Uterus (tissue), 4 donors: ENCODE results near the gene PLIN1. TPM values are rescaled to one million over a fixed set of nuclear protein-coding genes. Genes with fewer than 3 reads are reported as not detected.
"Not testable (repeated sequence)": the region's sequence is repeated elsewhere in the genome, so short reads cannot be mapped to it uniquely, and the experiment has no call there.

Experiments
- DNase-seq, 2 donors: peaks; one replicate each; pipeline ENCODE4 v3.0.0-alpha.2; 2019 to 2020
- H3K27ac ChIP-seq, 2 donors: fragments of 200-600 bp; sonication (generic); 1 replicate in 1 of 2; 2 replicates in 1 of 2; pipeline ENCODE4 v1.5.1; 2016 to 2018
- H3K27me3 ChIP-seq, 2 donors: fragments of 200-600 bp; sonication (generic); one replicate each; pipeline ENCODE4 v1.5.1; 2018 to 2019; ENCODE audit warnings: control low read depth in 1 of 2
- H3K36me3 ChIP-seq, 2 donors: fragments of 200-600 bp; sonication (generic); one replicate each; pipeline ENCODE4 v1.5.1; 2019; ENCODE audit warnings: control low read depth in 1 of 2
- H3K4me1 ChIP-seq, 2 donors: fragments of 200-600 bp; sonication (generic); one replicate each; pipeline ENCODE4 v1.5.1; 2018 to 2019; ENCODE audit warnings: control low read depth in 1 of 2
- H3K4me3 ChIP-seq, 2 donors: fragments of 200-600 bp; sonication (generic); 1 replicate in 1 of 2; 2 replicates in 1 of 2; pipeline ENCODE4 v1.5.1; 2018 to 2019; ENCODE audit warnings: mild to moderate bottlenecking in 1 of 2
- H3K9me3 ChIP-seq, 2 donors: fragments of 200-600 bp; sonication (generic); one replicate each; pipeline ENCODE4 v1.5.1; 2019; ENCODE audit warnings: control low read depth in 1 of 2
- CTCF ChIP-seq, 4 experiments: fragments of 200-600 bp in 2 of 4; fragments of 450-650 bp in 2 of 4; sonication (generic) in 2 of 4; IDR thresholded peaks; one replicate each; pipeline ENCODE4 v1.5.1; 2016 to 2019; ENCODE audit warnings: antibody characterized with exemption in 4 of 4, mild to moderate bottlenecking in 2 of 4, moderate library complexity in 1 of 4
- POLR2A ChIP-seq, 2 donors: fragments of 450-650 bp; IDR thresholded peaks; one replicate each; pipeline ENCODE4 v1.6.1; 2016; ENCODE audit warnings: antibody characterized with exemption in 2 of 2, mild to moderate bottlenecking in 1 of 2, moderate library complexity in 1 of 2
- intact Hi-C: fragments of 100-400 bp; cut with DNase I; formaldehyde crosslinking; loops from one replicate; pipeline ENCODE4 v1.15.1; 2023; ENCODE audit warnings: low total_unique reads
- total RNA-seq, 4 donors: library from RNA; depleted of rRNA in 3 of 4; stranded (reverse); fragments of >200 nt in 3 of 4; gene quantifications; one replicate each; pipeline versions ENCODE4 v1.1.0 to v1.2.4, GENCODE V29; 2014 to 2023
- donor health status: DM: yes; HTN: yes; CAD: no.

Gene PLIN1
- total RNA-seq, 4 donors from 2014 or later: 0.26 to 1.3 (median 0.48) TPM; not detected in 1

- DNase-seq: no peak
- TF ChIP-seq CTCF (IDR thresholded peaks at IDR 0.05) (no peak), POLR2A (IDR thresholded peaks at IDR 0.05) (no peak)
- Histone ChIP-seq H3K4me1 (no peaks in the 10 kb centered on the region), H3K4me3 (no peak overlapping the region), H3K27me3 (no peaks in the 10 kb centered on the region), H3K36me3 (no peaks in the 10 kb centered on the region), H3K27ac (no peak overlapping the region), H3K9me3 (no peaks in the 10 kb centered on the region)
- intact Hi-C loops: no loop called here
Measured at GRCh38 chr15:89693091-89693490, 13.9 kb upstream of the PLIN1 start.

GRCh38 chr15:89690276-89691218, 11.4 kb upstream of the PLIN1 start, which contains the start of the genes PEX11A and WDR93:
TSS of gene PEX11A (minus strand) at chr15:89690754. CDS start at chr15:89690632, 122 bp downstream.
TSS of gene WDR93 (plus strand) at chr15:89690811. CDS start at chr15:89701747, 10,936 bp downstream.
- Histone ChIP-seq H3K4me3 (peak within 1 kb of the TSS; percentile 68 to 77), H3K27ac (peak within 1 kb of the TSS; percentile 29 to 41), H3K36me3 (no peaks in the 10 kb centered on the region), H3K4me1 (no peaks in the 10 kb centered on the region), H3K27me3 (no peaks in the 10 kb centered on the region), H3K9me3 (no peaks in the 10 kb centered on the region)
- intact Hi-C loops: no loop called here
- peak; percentile 72 to 84 for DNase-seq
- TF ChIP-seq CTCF (IDR thresholded peaks at IDR 0.05) (no peak), POLR2A (IDR thresholded peaks at IDR 0.05) (peak in 1 of 2 donors; percentile 29)

DNA sequence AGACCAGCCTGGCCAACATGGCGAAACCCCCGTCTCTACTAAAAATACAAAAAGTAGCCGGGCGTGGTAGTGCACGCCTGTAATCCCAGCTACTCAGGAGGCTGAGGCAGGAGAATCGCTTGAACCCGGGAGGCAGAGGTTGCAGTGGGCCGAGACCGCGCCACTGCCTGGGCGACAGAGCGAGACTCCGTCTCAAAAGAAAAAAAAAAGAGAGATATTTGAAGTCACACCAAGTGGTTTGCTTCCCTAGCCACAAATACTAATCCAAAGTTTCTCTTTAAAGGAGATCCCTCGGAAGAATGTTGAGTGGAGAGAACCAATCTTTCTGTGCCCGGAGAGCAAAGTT, 10.7 kb upstream of the PLIN1 start:
- H3K4me1 ChIP-seq, intact Hi-C loops, H3K36me3 ChIP-seq, H3K9me3 ChIP-seq, DNase-seq, H3K27me3 ChIP-seq: not testable (repeated sequence)
- H3K4me3 ChIP-seq: peak overlapping the region; percentile 68 to 77
- H3K27ac ChIP-seq: peak overlapping the region in 1 of 2 donors; percentile 29

GRCh38 chr15:89686522-89686921, 7.4 kb upstream of the PLIN1 start:
- TF ChIP-seq POLR2A (IDR thresholded peaks at IDR 0.05) (no peak), CTCF (IDR thresholded peaks at IDR 0.05) (no peak)
- intact Hi-C loops: no loop called here
- DNase-seq: no peak
- Histone ChIP-seq H3K9me3 (no peaks in the 10 kb centered on the region), H3K27me3 (no peaks in the 10 kb centered on the region), H3K4me1 (no peaks in the 10 kb centered on the region), H3K36me3 (no peaks in the 10 kb centered on the region), H3K4me3 (no peak overlapping the region), H3K27ac (no peak overlapping the region)

GRCh38 chr15:89685995-89686394, 6.8 kb upstream of the PLIN1 start:
- no peak for DNase-seq
- Histone ChIP-seq H3K27me3 (no peaks in the 10 kb centered on the region), H3K36me3 (no peaks in the 10 kb centered on the region), H3K4me1 (no peaks in the 10 kb centered on the region), H3K4me3 (no peak overlapping the region), H3K27ac (no peak overlapping the region), H3K9me3 (no peaks in the 10 kb centered on the region)
- TF ChIP-seq POLR2A (IDR thresholded peaks at IDR 0.05) (no peak), CTCF (IDR thresholded peaks at IDR 0.05) (no peak)
- intact Hi-C loops: no loop called here
